Vagina (tissue), 2 donors: ENCODE data around the gene ARMC9.

Experiments
- POLR2A ChIP-seq, 2 donors: fragments of 450-650 bp; IDR thresholded peaks; one replicate each; pipeline ENCODE4 v1.6.1; 2017; ENCODE audit warnings: antibody characterized with exemption in 2 of 2, mild to moderate bottlenecking in 2 of 2, moderate library complexity in 2 of 2
- POLR2AphosphoS5 ChIP-seq, 2 donors: sonication (generic); formaldehyde crosslinking; IDR thresholded peaks; one replicate each; pipeline ENCODE4 v1.9.0; 2017; ENCODE audit warnings: antibody characterized with exemption in 2 of 2, mild to moderate bottlenecking in 2 of 2, low read depth in 1 of 2; ENCODE audit not compliant: insufficient read depth in 1 of 2
- TF ChIP-seq, protein P1 (sequence below), 3 experiments: fragments of 450-650 bp in 2 of 3; fragments of 200-600 bp in 1 of 3; sonication (generic) in 1 of 3; IDR thresholded peaks; one replicate each; pipeline ENCODE4 v1.5.1; 2017 to 2019; ENCODE audit warnings: antibody characterized with exemption in 3 of 3, mild to moderate bottlenecking in 2 of 3, moderate library complexity in 2 of 3

DNA sequence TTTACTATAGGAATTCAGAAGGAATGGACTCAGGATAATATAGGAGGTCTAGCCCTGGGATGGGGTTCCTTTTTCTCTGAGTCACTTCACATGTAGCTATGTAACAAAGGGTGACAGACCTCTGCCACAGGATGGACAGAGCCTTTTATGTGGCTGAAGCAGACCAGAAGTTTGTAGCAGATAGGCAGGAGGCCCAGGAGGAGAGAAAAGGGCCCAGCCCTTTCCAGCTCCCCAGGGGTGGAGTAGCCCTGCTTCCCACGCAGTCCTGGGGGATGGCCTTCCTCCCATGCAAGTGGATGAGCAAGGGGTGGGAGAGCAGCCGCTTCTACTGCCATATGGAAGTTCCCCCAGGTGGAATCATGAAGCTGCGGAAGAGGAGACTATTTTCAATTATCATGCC is 40.3 kb downstream of the ARMC9 start:
- TF ChIP-seq, protein P1, sequence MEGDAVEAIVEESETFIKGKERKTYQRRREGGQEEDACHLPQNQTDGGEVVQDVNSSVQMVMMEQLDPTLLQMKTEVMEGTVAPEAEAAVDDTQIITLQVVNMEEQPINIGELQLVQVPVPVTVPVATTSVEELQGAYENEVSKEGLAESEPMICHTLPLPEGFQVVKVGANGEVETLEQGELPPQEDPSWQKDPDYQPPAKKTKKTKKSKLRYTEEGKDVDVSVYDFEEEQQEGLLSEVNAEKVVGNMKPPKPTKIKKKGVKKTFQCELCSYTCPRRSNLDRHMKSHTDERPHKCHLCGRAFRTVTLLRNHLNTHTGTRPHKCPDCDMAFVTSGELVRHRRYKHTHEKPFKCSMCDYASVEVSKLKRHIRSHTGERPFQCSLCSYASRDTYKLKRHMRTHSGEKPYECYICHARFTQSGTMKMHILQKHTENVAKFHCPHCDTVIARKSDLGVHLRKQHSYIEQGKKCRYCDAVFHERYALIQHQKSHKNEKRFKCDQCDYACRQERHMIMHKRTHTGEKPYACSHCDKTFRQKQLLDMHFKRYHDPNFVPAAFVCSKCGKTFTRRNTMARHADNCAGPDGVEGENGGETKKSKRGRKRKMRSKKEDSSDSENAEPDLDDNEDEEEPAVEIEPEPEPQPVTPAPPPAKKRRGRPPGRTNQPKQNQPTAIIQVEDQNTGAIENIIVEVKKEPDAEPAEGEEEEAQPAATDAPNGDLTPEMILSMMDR (IDR thresholded peaks at IDR 0.05) = no peak
- TF ChIP-seq POLR2A (IDR thresholded peaks at IDR 0.05) (no peak), POLR2AphosphoS5 (IDR thresholded peaks at IDR 0.05; ENCODE audit: insufficient read depth in 1 of 2, low read depth in 1 of 2) (no peak)
